D341Med (cell line): ENCODE measurements around the gene CAMTA2.
A peak's percentile ranks its signal among the peaks of the same experiment; 100 is the strongest.
"Not testable (repeated sequence)": the region's sequence is repeated elsewhere in the genome, so short reads cannot be mapped to it uniquely, and the experiment has no call there.

Experiments
- DNase-seq: peaks from one replicate; pipeline ENCODE4 v3.0.0; 2012; ENCODE audit warnings: low spot score

CAMTA2 gene, protein sequence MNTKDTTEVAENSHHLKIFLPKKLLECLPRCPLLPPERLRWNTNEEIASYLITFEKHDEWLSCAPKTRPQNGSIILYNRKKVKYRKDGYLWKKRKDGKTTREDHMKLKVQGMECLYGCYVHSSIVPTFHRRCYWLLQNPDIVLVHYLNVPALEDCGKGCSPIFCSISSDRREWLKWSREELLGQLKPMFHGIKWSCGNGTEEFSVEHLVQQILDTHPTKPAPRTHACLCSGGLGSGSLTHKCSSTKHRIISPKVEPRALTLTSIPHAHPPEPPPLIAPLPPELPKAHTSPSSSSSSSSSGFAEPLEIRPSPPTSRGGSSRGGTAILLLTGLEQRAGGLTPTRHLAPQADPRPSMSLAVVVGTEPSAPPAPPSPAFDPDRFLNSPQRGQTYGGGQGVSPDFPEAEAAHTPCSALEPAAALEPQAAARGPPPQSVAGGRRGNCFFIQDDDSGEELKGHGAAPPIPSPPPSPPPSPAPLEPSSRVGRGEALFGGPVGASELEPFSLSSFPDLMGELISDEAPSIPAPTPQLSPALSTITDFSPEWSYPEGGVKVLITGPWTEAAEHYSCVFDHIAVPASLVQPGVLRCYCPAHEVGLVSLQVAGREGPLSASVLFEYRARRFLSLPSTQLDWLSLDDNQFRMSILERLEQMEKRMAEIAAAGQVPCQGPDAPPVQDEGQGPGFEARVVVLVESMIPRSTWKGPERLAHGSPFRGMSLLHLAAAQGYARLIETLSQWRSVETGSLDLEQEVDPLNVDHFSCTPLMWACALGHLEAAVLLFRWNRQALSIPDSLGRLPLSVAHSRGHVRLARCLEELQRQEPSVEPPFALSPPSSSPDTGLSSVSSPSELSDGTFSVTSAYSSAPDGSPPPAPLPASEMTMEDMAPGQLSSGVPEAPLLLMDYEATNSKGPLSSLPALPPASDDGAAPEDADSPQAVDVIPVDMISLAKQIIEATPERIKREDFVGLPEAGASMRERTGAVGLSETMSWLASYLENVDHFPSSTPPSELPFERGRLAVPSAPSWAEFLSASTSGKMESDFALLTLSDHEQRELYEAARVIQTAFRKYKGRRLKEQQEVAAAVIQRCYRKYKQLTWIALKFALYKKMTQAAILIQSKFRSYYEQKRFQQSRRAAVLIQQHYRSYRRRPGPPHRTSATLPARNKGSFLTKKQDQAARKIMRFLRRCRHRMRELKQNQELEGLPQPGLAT

DNA sequence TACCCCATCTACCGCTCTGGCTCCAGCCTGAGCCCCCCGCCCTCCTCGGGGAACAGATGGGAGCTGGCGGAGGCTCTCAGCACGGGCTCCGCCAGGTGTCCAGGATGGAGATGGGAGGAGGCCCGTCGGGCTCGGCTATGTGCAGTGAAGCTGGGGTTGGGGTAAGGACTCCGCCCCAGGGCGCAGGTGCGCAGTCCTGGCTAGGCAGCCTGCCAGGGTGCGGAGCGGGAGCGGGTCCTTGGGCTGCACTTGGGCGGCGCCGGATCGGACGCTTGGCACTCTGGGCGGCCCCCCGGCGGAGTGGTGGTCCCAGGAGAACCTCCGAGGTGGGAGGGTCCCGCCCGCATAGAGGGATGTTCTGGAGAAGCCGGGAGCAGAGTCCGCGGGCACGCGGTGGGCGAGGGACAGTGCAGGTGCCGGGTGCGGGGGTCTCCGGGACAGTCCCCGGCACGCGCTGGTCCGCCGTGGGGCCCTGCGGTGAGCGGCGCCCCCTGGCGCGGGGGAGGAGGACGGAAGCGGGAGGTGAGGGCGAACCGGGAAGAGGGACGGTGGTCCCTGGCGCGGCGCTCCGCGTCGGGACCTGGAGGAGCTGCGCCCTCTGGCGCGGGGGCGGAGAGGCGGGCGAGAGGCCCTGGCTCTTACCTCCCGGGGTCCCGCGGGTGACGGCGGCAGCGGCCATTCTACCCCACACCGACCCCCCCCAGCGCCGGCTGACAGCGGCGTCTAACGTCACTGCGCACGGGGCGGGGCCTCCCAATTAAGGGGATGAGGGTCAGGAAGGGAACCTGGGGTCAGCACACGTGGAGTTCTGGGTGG is at the start of gene CAMTA2:
Gene CAMTA2, minus strand, starts transcription at position 725 of the 816 bp plus-strand sequence. CDS start 1,453 bp downstream, outside the sequence.
- peak; percentile 88 for DNase-seq

DNA sequence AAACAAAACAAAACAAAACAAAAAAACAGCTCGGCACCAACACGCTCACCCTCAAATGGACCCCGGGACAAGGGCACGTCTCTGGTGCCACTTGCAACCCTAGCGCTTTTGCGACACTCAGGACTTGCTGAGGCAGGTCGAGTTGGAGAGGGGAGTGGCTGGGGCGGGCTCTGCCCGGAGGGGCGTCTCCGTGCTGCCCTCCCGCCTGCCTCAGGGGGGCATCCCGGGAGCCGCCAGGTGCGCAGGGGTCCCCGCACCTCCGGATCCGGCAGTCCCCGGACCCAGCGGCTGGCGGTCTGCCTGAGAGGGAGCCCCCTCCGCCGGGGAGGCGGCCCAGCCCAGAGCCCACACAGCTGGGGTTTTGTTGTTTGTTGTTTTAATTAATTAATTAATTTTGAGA is 47.8 kb upstream of the CAMTA2 start, which contains the start of gene SLC52A1:
Gene SLC52A1, minus strand, starts transcription at position 112 of the 400 bp plus-strand sequence. CDS start 820 bp downstream, outside the sequence.
- no peak for DNase-seq

DNA sequence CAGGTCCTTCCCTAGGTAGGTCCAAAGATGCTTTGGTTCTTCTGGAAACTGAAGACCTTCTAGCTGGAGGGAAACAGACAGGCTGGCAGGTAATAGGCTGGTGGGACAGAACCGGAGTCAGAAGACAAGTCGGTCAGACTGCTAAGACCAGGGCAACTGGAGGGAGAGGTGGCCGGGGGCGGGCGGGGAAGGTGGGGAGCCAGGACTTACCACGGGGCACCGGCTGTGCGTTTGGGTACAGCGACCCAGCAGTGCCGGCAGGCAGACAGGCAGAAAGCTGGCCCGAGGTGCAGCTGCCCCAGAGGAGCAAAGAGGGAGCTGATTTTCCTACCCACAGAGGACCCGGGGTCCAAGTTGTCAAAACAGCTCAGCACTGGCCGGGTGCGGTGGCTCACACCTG is 47.2 kb upstream of the CAMTA2 start:
- DNase-seq = no peak

DNA sequence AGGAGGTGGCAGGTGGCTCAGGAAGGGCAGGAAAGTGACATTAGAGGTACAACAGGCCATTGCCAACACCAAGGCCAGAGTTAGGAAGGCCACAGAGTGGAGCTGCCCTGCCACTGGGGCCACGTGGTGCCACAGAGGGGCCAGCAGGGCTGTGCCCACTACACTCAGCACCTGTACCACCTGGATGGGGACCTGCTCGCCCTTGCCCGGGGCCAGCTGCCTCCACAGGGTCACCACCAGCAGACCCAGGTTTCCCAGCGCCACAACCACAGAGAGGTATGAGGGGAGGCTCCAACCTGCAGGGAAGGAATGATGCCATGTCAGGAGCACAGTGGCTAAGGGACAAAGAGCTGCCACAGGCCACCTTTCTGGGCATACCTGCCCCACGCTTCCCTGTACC is 46.6 kb upstream of the CAMTA2 start:
- no peak for DNase-seq

DNA sequence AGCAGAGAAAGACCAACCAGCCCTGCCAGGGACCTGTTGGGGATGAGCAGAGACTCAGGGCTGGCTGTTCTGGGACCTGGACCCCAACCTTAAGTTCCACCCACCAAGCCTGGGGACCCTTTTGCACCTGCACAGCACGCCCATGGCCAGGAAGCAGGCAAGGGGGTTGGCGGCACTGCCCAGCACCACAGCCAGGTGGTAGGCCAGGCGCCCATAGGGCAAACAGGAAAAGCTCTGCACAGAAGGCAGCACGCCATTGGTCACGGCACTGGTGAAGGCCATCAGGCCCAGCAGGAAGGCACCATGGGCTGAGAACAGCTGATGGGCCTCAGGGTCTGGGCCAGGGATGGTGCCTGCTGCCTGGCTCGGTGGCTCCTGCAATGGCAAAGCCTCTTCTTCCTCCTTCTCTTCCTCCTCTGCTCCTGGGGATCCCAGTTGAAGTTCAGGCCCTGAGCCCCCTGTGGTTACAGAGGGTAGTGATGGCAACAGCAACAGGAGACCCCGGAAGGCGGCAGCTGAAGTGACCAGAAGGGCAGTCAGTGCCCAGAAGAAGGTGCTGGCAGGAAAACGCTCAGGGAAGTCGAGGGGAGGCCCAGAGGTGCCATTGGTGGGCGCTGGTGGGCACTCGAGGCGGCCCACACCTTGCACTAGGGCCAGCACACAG is 46.0 kb upstream of the CAMTA2 start:
- DNase-seq = no peak

DNA sequence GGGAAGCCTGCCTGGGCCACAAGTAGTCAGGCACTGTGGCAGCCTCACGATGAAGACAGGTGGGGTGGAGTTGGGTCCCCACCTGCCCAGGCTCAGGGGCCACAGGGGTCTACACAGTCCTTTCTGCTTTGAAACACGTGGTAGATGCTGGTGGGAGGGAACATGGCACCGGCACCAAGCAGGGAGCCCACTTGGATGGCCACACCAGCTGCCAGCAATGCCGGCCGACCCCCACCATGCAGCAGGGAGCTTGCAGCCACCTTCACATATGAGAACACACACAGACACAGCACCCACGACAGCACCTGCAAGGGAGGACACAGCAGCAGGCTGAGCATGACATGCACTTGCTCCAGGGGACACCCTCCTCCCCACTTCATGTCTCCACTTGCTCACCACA is 45.4 kb upstream of the CAMTA2 start:
- DNase-seq = no peak

DNA sequence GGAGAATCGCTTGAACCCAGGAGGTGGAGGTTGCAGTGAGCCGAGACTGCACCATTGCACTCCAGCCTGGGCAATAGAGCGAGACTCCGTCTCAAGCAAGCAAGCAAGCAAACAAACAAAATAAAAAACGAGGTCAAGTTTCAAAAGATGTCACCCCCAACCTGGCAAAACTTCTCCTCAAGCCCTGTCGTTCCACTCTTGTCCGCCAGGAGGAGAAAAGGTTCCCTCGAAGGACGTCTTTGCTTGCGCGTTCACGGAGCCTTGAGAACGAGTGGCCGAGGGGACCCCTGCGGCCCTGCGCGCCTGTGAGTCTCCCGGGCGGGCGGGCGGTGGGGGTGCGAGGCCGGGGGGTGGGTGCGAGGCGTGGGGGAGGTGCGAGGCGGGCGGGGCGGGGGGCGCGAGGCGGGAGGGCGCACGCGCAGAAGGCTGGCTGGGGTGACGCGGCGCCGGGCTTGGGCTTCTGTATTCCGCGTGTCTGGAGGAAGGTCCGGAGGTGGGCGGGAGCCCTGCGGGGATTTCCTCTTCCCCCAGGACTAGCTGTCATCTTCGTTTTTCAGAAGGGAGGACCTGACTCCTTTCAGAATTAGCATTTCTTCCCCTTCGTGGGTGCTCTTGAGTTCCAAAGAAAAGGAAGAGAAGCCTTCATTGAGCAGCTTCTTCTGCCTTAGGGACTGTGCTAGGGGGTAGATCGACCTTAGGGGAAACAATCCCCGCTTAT is 44.0 kb upstream of the CAMTA2 start:
- DNase-seq = peak; percentile 91

DNA sequence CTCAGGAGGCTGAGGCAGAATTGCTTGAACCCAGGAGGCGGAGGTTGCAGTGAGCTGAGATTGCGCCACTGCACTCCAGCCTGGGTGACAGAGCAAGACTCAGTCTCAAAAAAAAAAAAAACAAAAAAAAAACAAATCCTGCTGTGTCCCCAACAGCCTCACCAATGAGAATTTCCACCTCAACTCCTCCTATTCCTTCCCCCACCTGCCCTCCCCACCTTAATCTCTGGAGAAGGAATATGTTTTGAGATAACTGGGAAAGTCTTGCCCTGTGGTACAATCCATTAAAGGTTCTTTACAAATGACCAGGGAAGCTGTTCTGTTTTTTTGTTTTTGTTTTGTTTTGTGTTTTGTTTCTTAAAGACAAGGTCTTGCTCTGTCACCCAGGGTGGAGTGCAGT is 42.7 kb upstream of the CAMTA2 start:
- DNase-seq = not testable (repeated sequence)

DNA sequence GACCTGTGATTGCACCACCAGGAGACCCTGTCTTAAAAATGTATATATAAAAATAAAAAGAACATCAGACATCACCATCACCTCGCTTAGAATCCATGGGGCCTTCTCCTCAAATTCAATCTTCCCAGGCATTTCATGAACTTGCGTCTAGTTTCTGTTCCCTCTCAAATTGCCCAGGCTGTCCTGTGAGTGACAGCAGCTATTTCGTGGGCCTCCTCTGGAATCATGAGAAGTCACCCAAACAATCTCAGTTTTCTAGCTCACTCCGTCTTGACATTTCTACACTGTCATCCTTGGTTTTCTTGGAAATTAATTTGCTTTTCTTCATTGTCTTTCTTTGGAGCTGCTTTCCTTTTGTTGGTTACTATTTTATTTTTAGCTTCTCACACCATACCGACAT is 40.4 kb upstream of the CAMTA2 start:
- no peak for DNase-seq

DNA sequence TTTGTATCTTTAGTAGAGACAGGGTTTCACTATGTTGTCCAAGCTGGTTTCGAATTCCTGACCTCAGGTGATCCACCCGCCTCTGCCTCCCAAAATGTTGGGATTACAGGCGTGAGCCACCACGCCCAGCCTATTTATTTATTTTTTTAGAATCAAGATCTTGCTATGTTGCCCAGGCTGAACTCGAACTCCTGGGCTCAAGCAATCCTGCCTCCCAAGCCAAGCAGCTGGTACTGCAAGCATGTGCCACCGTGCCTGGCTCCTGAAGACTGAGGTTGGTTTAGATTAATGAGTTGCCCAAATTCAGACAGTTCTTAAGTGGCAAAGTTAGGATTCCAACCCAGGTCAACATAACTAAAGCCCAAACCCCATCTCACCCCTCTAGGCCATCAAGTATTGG is 39.8 kb upstream of the CAMTA2 start:
- DNase-seq = no peak

DNA sequence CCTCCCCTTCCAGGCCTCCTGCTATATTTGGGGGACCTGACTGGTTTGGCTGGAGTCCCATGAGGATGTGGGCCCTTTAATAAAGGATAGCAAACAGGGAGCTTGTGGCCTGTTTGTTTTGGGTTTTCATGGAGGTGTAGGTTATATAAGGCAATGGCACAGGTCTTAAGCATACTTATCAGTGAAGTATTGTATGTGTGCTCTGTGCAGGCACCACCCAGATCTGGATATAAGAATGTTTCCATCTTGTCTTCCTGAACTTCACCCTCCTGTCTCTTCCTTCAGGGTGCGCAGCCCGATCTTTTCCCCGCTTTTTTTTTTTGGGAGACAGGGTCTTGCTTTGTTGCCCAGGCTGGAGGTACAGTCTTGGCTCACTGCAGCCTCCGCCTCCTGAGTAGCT is 37.1 kb upstream of the CAMTA2 start:
- DNase-seq = no peak

DNA sequence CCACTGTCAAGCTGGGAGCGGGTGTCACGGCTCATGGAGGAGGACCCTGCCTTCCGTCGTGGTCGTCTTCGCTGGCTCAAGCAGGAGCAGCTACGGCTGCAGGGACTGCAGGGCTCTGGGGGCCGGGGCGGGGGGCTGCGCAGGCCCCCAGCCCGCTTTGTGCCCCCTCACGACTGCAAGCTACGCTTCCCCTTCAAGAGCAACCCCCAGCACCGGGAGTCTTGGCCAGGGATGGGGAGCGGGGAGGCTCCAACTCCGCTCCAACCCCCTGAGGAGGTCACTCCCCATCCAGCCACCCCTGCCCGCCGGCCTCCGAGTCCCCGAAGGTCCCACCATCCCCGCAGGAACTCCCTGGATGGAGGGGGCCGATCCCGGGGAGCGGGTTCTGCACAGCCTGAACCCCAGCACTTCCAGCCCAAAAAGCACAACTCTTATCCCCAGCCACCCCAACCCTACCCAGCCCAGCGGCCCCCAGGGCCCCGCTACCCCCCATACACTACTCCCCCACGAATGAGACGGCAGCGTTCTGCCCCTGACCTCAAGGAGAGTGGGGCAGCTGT is 36.2 kb upstream of the CAMTA2 start:
- no peak for DNase-seq

DNA sequence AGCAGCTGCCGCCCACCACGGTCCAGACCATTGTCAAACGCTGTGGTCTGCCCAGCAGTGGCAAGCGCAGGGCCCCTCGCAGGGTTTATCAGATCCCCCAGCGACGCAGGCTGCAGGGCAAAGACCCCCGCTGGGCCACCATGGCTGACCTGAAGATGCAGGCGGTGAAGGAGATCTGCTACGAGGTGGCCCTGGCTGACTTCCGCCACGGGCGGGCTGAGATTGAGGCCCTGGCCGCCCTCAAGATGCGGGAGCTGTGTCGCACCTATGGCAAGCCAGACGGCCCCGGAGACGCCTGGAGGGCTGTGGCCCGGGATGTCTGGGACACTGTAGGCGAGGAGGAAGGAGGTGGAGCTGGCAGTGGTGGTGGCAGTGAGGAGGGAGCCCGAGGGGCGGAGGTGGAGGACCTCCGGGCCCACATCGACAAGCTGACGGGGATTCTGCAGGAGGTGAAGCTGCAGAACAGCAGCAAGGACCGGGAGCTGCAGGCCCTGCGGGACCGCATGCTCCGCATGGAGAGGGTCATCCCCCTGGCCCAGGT is 34.8 kb upstream of the CAMTA2 start:
- no peak for DNase-seq

DNA sequence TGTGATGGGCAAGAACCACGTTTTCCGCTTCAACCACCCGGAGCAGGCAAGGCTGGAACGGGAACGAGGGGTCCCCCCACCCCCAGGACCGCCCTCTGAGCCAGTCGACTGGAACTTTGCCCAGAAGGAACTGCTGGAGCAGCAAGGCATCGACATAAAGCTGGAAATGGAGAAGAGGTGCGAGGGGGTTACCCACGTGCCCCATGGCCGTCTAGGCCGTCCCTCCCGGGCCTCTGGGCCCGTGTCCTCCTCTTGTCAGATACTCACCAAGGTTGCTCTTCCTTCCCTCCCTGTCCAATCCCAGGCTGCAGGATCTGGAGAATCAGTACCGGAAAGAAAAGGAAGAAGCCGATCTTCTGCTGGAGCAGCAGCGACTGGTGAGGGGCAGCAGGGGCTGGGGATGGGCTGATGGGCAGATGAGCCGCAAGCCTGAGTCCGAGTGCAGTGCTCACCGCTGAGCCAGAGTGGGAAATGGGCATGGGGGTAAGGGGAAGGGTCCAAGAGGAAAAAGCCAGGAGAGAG is 33.1 kb upstream of the CAMTA2 start:
- DNase-seq = no peak

DNA sequence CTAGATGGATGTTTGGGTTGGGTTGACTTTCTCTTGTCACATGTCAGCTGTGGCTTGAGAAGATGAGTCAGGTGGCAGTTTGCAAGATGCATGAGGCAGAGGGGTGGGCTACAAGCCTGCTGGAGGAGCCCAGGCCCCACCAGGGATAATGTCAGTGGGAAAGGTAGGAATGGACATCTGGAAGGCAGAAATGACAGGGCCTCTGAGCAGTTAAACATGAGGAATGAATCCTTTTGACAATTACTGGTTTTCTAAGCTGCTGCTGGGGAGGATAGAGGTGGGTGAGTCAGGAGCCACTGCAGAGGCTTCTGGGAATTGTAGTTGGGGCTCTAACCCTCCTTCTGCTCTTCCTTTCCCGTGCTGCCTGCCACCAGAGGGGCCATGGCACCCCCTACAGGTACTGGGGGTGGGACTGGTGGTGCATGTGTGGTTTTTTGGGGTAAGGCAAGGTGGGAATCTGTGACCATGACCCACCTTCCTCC is 32.0 kb upstream of the CAMTA2 start:
- DNase-seq = peak; percentile 53

DNA sequence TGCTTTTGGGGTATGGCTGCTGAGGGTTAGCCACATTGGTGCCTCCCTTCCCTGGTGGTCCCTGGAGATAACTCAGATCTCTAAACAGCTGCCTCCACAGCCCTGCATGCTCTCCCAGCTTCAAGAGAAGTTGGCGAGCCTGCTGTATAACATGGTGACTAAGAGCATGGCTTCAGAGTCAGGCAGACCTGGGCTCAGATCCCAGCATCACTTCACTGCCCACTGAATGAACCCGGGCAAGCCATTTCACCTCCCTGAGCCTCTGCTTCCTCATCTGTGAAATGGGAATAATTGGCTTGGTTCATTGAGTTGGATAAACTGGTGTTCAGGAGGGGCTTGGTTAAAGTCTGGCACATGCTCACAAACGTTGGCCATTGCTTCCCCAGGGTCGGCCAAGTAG is 26.9 kb upstream of the CAMTA2 start:
- no peak for DNase-seq

DNA sequence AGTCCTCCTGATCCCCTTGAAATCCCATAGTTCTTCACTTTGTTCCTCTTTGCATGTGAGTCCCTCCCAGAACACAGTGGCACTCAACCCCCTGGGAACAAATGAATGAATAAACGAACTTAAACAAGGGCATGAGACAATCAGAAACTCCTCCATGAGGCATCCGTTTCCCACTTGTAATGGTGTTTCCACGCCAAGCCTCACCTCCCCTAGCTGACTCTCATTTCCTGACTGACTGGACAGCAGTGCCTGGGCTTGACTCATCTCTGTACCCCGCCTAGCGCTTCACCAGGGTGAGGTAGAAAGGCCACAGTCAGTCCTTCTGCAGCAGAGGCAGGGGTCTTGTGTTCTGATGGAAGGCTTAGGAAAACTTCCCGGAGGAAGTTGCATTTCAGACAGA is 24.5 kb upstream of the CAMTA2 start:
- no peak for DNase-seq

DNA sequence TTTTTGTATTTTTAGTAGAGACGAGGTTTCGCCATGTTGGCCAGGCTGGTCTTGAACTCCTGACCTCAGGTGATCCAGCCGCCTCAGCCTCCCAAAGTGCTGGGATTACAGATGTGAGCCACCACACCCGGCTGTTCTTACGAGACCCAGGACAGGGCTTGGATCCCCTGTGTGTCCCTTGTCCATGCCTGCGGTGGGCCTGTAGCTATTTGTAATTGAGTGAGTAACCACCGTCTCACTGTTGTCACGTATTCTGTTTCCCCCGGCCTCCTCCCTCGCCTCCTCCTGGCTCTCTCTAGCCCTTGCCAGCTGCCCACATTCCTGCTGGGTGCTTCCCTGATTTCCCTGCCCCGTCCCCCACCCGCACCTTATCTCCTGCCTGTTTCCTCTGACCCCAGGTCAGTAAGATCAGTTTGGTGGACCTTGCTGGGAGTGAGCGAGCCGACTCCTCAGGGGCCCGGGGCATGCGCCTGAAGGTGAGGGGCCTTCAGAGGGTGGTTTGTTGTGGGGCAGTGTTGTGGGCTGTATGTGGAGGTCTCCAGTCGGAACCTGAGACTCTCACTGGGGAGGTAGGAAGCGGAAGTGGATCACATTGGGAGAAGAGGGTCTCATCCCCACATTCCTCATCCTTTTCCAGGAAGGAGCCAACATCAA is 15.9 kb upstream of the CAMTA2 start:
- no peak for DNase-seq
